Osteoblast (primary cell): Measurements from ENCODE around the gene SAXO2. TPM values are rescaled to one million over a fixed set of nuclear protein-coding genes. Genes with fewer than 3 reads are reported as not detected.

Experiments
- DNase-seq: peaks from one replicate; pipeline ENCODE4 v3.0.0; 2011; ENCODE audit warnings: low spot score, mixed read lengths; ENCODE audit not compliant: insufficient read length; ENCODE audit errors: missing footprints
- H2AFZ ChIP-seq: 2 replicates; pipeline ENCODE4 v1.6.0; 2011; ENCODE audit warnings: mild to moderate bottlenecking, low read length
- H3K27ac ChIP-seq: 2 replicates; pipeline ENCODE4 v1.5.1; 2011; ENCODE audit warnings: mild to moderate bottlenecking, low read depth, low read length, moderate library complexity
- H3K27me3 ChIP-seq: 2 replicates; pipeline ENCODE4 v1.6.0; 2012; ENCODE audit warnings: mild to moderate bottlenecking, control low read depth, inconsistent platforms, low read length, moderate library complexity; ENCODE audit not compliant: insufficient read depth
- H3K36me3 ChIP-seq: 2 replicates; pipeline ENCODE4 v1.5.1; 2011; ENCODE audit warnings: mild to moderate bottlenecking, low read length, control low read depth, moderate library complexity; ENCODE audit not compliant: insufficient read depth
- H3K4me1 ChIP-seq: 2 replicates; pipeline ENCODE4 v1.5.1; 2011; ENCODE audit warnings: mild to moderate bottlenecking, low read length, control low read depth, moderate library complexity; ENCODE audit not compliant: insufficient read depth
- H3K4me2 ChIP-seq: 2 replicates; pipeline ENCODE4 v1.6.0; 2011; ENCODE audit warnings: mild to moderate bottlenecking, low read length; ENCODE audit not compliant: insufficient read depth
- H3K4me3 ChIP-seq: fragments of 200-600 bp; sonication (generic); 3 replicates; pipeline ENCODE4 v1.5.1; 2012; ENCODE audit warnings: mild to moderate bottlenecking, low read length, inconsistent platforms; ENCODE audit not compliant: insufficient read depth
- H3K79me2 ChIP-seq: 2 replicates; pipeline ENCODE4 v1.6.0; 2012; ENCODE audit warnings: mild to moderate bottlenecking, low read length, control low read depth, inconsistent platforms; ENCODE audit not compliant: insufficient read depth
- H3K9me3 ChIP-seq: 2 replicates; pipeline ENCODE4 v1.5.1; 2011; ENCODE audit warnings: low read depth, low read length, control low read depth
- H4K20me1 ChIP-seq: 2 replicates; pipeline ENCODE4 v1.6.0; 2012; ENCODE audit warnings: mild to moderate bottlenecking, low read length, control low read depth; ENCODE audit not compliant: insufficient read depth
- CTCF ChIP-seq: IDR thresholded peaks from 2 replicates; pipeline ENCODE4 v1.5.1; 2011; ENCODE audit warnings: mild to moderate bottlenecking, low read depth, low read length, moderate library complexity; ENCODE audit errors: extremely low read depth
- total RNA-seq: library from RNA; depleted of rRNA; stranded (reverse); fragments of >200 nt; gene quantifications from 2 replicates; pipeline ENCODE4 v1.2.3, GENCODE V29; 2012

Gene SAXO2
- total RNA-seq, 1 donor = 1.1 TPM

- Histone ChIP-seq H3K36me3 (no peaks in the 10 kb centered on the region), H2AFZ (no peak overlapping the region), H3K4me2 (no peak overlapping the region), H3K79me2 (no peaks in the 10 kb centered on the region), H3K27ac (no peak overlapping the region), H3K9me3 (no peaks in the 10 kb centered on the region), H4K20me1 (no peaks in the 10 kb centered on the region), H3K4me3 (no peak overlapping the region), H3K4me1 (peaks cover 5% of the 10 kb centered on the region), H3K27me3 (peaks cover 9% of the 10 kb centered on the region)
- no peak for TF ChIP-seq CTCF
- DNase-seq = no peak
Observed at GRCh38 chr15:82303956-82304777, 41.5 kb downstream of the SAXO2 start.

- peaks cover 9% of the 10 kb centered on the region for H3K27me3 ChIP-seq
- peaks cover 5% of the 10 kb centered on the region for H3K4me1 ChIP-seq
- H4K20me1 ChIP-seq = no peaks in the 10 kb centered on the region
- no peak for DNase-seq
- no peak for TF ChIP-seq CTCF
- no peaks in the 10 kb centered on the region for H3K9me3 ChIP-seq
- H3K4me3 ChIP-seq = no peak overlapping the region
- H3K27ac ChIP-seq = no peak overlapping the region
- no peaks in the 10 kb centered on the region for H3K79me2 ChIP-seq
- H3K36me3 ChIP-seq = no peaks in the 10 kb centered on the region
- no peak overlapping the region for H2AFZ ChIP-seq
- H3K4me2 ChIP-seq = no peak overlapping the region
Observed at GRCh38 chr15:82304778-82305090, 42.1 kb downstream of the SAXO2 start.

- Histone ChIP-seq H4K20me1 (no peaks in the 10 kb centered on the region), H3K79me2 (no peaks in the 10 kb centered on the region), H3K4me1 (peaks cover 2% of the 10 kb centered on the region), H3K4me3 (no peak overlapping the region), H3K27me3 (peaks cover 9% of the 10 kb centered on the region), H3K36me3 (no peaks in the 10 kb centered on the region), H3K4me2 (no peak overlapping the region), H2AFZ (no peak overlapping the region), H3K27ac (no peak overlapping the region), H3K9me3 (no peaks in the 10 kb centered on the region)
- TF ChIP-seq CTCF = no peak
- DNase-seq = no peak
Observed at GRCh38 chr15:82305621-82306048, 43.0 kb downstream of the SAXO2 start.

- no peak for DNase-seq
- Histone ChIP-seq H3K27ac (no peak overlapping the region), H3K4me3 (no peak overlapping the region), H3K4me2 (no peak overlapping the region), H3K79me2 (no peaks in the 10 kb centered on the region), H4K20me1 (no peaks in the 10 kb centered on the region), H3K9me3 (no peaks in the 10 kb centered on the region), H3K27me3 (peaks cover 9% of the 10 kb centered on the region), H3K4me1 (no peaks in the 10 kb centered on the region), H2AFZ (no peak overlapping the region), H3K36me3 (no peaks in the 10 kb centered on the region)
- TF ChIP-seq CTCF = no peak
Observed at GRCh38 chr15:82306791-82307713, 44.4 kb downstream of the SAXO2 start.
